DMS153 (cell line): ENCODE results near the gene SPHKAP.
"Not testable (repeated sequence)": the region's sequence is repeated elsewhere in the genome, so short reads cannot be mapped to it uniquely, and the experiment has no call there.

Experiments
- DNase-seq: peaks from one replicate; lab custom pipeline; 2025; lab: John Stamatoyannopoulos, UW

Gene SPHKAP

GRCh38 chr2:228181098-228182019 is at the start of gene SPHKAP:
Gene SPHKAP, minus strand, starts transcription at chr2:228181687. Its CDS starts 89 bp downstream, at chr2:228181598.
- peak; percentile 35 for DNase-seq

- no peak for DNase-seq
Measured at GRCh38 chr2:228227466-228227865, 46.0 kb upstream of the SPHKAP start.

GRCh38 chr2:228224410-228224809 is 42.9 kb upstream of the SPHKAP start:
- no peak for DNase-seq

GRCh38 chr2:228218593-228218992 is 37.1 kb upstream of the SPHKAP start:
- DNase-seq, result not testable (repeated sequence)

GRCh38 chr2:228197504-228197903 is 16.0 kb upstream of the SPHKAP start:
- DNase-seq, result no peak

DNA sequence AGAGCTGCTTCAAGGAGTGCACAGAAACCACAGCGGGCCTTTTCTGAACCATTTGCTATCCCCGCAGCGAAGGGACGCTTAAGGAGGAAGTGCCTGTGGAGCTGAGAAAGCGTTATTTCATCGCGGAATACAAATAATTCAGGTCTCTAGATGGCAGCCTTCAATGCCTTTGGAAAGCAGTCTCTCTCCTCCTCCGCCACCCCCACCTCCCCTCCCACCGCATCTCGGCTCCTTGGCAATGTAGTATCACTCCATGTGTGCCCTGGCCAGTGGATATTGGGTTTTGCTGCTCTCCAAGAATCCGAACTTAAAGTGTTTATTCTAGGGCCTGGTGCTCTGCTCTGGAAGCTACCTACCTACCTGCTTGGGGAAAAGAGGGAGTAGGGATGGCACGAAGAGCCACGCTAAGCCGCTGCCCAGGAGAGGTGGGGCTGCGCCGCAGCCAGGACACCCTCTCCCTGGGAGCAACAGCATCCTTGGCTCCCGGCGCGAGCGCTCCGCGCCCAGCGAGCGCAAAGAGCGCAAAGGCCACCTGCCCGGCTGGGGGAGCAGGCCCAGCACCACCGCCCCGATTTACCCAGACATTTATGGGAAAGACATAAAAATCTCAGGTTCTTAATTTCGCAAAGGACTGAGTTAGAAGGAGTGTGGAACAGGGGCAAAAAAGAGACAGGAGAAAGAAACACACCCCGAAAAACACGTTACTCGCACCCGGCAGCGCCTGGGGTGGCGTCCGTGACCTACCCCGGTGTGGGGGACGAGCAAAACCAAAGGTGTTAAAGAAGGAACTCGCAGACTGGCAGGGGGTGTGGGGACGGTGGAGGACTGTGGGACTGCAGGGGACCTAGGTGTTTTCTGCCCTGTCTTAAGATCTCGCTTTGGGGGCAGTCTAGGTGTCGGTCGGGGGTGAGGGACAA is 1.0 kb downstream of the SPHKAP start:
- peak; percentile 45 for DNase-seq

GRCh38 chr2:228167290-228167689 is 14.2 kb downstream of the SPHKAP start:
- no peak for DNase-seq

- no peak for DNase-seq
Measured at GRCh38 chr2:228164718-228165117, 16.8 kb downstream of the SPHKAP start.

- no peak for DNase-seq
Measured at GRCh38 chr2:228157841-228158240, 23.6 kb downstream of the SPHKAP start.

DNA sequence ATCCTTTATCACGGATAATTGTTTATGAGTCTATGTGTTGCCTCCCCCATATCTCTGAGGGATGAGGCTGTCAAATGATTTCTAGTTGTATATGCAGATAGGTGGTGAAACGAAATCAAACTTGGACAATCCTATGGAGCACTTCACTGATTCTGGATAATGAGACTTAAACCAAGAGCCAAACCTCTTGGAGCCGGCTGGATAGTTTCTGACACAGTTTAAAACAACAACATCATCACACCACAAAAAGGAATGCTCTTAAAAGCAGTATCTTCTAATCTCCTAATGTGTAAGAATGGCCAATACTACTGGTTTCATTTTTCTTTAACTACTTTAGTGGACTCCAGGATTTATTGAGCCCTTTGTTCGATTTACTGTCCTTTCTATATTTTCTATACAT is 36.5 kb downstream of the SPHKAP start:
- no peak for DNase-seq

DNA sequence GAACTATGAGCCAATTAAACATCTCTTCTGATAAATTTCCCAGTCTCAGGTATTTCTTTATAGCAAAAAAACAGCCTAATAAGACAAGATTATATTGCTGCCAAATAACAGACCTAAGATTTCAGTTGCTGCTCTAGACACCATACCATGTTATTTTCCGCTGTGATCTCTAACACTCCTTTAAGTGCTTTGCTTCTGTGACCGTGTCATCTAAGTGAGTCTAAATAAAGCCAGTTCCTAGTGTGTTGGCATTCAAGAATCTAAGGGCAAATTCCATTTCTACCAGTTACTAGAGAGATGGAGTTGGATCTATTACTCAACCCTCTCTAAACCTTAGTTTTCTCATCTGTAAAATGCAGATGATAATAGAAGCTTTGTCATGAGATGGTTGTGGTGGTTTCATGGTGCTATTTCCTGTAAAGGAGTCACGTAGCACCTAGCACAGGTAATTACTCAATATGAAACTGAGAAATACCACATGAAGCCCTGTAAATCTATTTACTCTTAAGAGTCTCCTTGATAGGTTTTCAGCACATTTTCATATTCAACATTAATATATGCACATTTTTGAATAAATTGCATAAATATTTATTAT is 40.5 kb downstream of the SPHKAP start:
- no peak for DNase-seq

- DNase-seq, result no peak
Measured at GRCh38 chr2:228136027-228136426, 45.5 kb downstream of the SPHKAP start.

DNA sequence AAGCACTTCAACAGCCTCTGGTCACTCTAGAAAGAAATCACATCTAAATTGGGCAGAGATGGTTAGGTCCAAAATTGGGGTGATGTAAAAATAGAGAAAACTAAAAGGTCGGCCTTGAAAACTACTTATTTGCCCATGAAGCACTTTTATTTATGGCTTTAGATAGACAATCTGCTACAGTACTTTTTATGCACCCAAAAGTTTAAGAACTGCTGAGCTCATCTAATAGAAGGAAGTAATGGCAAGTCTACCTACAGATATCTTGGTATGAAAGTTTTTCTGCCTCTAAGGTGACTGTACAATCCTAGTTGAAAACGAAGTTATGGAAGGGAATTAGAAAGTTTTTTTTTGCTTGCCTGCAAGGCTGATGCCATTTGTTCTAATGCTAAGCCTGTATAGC is 46.2 kb downstream of the SPHKAP start:
- DNase-seq, result no peak

DNA sequence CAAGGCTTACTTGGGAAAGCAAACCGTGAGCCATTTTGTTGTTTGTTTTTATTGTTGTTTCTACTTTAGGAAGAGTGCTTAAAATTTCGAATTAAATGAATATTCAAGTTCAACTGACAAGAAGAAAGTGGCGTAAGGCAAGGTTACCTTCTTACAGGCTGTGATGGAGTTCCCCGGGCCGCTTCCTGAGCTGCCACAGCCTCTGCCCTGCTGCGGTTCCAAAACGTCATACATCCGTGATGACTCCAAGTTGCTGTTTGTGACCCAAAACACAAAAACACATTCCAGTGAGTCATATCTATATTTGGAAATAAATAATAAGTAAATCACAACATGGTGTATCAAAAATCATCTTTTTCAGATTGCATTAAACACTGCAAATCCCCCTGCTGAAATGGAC is 49.7 kb downstream of the SPHKAP start:
- no peak for DNase-seq

DNA sequence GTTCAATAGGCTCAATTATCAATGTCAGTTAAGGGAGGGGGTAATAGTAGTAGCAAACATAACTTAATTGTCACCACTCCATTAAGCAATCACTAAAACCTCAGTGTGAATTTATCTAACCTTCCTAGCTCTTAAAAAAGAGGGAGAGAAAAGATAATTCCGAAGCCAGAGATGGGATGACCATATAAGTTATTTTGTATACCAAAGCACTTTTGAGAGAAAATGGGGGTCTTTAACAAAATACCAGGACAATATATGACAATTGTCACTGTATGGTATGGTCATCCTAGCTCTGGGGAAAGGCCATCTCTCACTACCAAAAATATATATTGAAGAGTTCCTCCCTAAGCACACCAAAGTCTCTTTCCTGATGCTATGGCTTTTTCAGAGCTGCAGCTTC is 55.1 kb downstream of the SPHKAP start:
- DNase-seq, result no peak

- DNase-seq, result no peak
Measured at GRCh38 chr2:228118940-228119339, 62.5 kb downstream of the SPHKAP start.

GRCh38 chr2:228107846-228108245 is 73.6 kb downstream of the SPHKAP start:
- no peak for DNase-seq

GRCh38 chr2:228105526-228106250 is 75.8 kb downstream of the SPHKAP start:
- no peak for DNase-seq

GRCh38 chr2:228104215-228104614 is 77.3 kb downstream of the SPHKAP start:
- no peak for DNase-seq

- no peak for DNase-seq
Measured at GRCh38 chr2:228103379-228103778, 78.1 kb downstream of the SPHKAP start.

DNA sequence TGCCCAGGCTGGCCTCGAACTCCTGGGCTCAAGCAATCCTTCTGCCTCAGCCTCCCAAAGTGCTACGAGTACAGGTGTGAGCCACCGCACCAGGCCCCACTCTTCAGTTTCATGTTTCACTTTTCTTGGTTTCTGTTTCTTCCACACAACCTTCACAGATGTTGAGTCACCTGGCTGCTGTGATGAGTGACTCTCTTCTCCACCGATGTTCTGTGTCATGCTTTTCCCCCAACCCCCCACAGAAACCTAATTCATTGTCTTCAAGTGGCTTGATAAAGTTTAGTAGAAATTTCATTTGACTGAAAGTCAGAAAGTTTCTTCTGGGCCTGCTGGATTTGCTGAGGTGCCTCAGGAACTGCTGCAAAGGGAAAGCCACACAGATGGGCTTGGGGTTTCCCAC is 78.5 kb downstream of the SPHKAP start:
- no peak for DNase-seq
